SH-SY5Y (cell line): ENCODE data around the gene DCLRE1C.

Source experiments
- GATA2 ChIP-seq: IDR thresholded peaks from 2 replicates; pipeline ENCODE4 v1.6.1; 2011; ENCODE audit warnings: mild to moderate bottlenecking, low read depth, low read length
- GATA3 ChIP-seq: IDR thresholded peaks from 2 replicates; pipeline ENCODE4 v1.6.1; 2011; ENCODE audit warnings: low read depth, mild to moderate bottlenecking, low read length, moderate library complexity

DNA sequence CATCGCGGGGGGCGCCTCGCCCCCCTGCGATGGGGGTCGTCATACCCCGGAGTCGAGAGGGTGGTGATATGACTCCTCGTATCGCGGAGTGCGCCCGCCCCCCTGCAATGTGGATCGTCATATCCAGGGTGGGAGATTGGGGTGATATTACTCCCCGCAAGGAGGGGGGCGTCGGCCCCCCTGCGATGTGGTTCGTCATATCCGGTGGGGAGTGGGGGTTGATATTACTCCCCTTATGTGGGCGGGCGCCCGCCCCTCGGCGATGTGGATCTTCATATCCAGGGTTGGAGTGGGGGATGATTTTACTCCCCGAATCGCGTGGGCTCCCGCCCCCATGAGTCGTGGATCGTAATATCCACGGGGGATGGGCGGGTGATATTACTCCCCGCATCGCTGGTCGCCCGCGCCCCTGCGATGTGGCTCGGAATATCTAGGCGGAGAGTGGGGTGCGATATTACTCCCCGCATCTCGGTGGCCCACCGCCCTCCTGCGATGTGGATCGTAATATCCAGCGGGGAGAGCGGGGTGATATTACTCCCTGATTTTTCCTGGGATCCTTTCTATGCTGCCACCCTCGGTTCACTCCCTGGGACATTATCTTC is 42.2 kb upstream of the DCLRE1C start:
- no peak for TF ChIP-seq GATA2
- no peak for TF ChIP-seq GATA3
